H1 (cell line): ENCODE data around the gene RPUSD1. TPM values are rescaled to one million over a fixed set of nuclear protein-coding genes. Genes with fewer than 3 reads are reported as not detected.
A peak's percentile ranks its signal among the peaks of the same experiment; 100 is the strongest.

Experiments used
- CTCF ChIA-PET: fragments of 300-600 bp; sonication (Branson Sonifier 250); formaldehyde crosslinking; loops from one replicate; lab custom pipeline; 2021; ENCODE audit not compliant: partially characterized antibody; lab: Charles Lee
- POLR2A ChIA-PET: fragments of 300-600 bp; sonication (Branson Sonifier 250); formaldehyde crosslinking; loops from one replicate; lab custom pipeline; 2021; ENCODE audit warnings: inconsistent platforms; ENCODE audit not compliant: partially characterized antibody; lab: Charles Lee
- DNase-seq, 2 experiments: peaks; one replicate each; pipeline versions ENCODE4 v3.0.0 to v3.0.0-alpha.2; 2010 to 2022; ENCODE audit warnings: low spot score in 2 of 2, low read depth in 1 of 2, mixed read lengths in 1 of 2
- FAIRE-seq: peaks from 2 replicates; lab custom pipeline; 2011; peaks lifted over from hg19 to GRCh38; lab: Jason Lieb, UNC
- H2AFZ ChIP-seq: 2 replicates; pipeline ENCODE4 v1.8.1; 2012; ENCODE audit warnings: low read length, inconsistent platforms
- H2AK5ac ChIP-seq: 2 replicates; pipeline ENCODE4 v1.6.1; 2013; ENCODE audit warnings: low read depth, low read length
- H2BK120ac ChIP-seq: replicated peaks from 2 replicates; pipeline ENCODE3; 2013; ENCODE audit warnings: low read depth, low read length, inconsistent platforms
- H2BK12ac ChIP-seq: 2 replicates; pipeline ENCODE4 v1.6.1; 2013; ENCODE audit warnings: low read depth, low read length
- H2BK15ac ChIP-seq: 2 replicates; pipeline ENCODE4 v1.6.1; 2013; ENCODE audit warnings: low read length
- H2BK20ac ChIP-seq: 2 replicates; pipeline ENCODE4 v1.6.1; 2013; ENCODE audit warnings: low read length
- H2BK5ac ChIP-seq: 2 replicates; pipeline ENCODE4 v1.6.1; 2013; ENCODE audit warnings: low read depth, low read length
- H3K14ac ChIP-seq: 2 replicates; pipeline ENCODE4 v1.6.1; 2013; ENCODE audit warnings: inconsistent platforms; ENCODE audit not compliant: insufficient read length
- H3K18ac ChIP-seq: 2 replicates; pipeline ENCODE4 v1.6.1; 2013; ENCODE audit warnings: low read length; ENCODE audit errors: extremely low read depth
- H3K23ac ChIP-seq: 2 replicates; pipeline ENCODE4 v1.6.1; 2013; ENCODE audit warnings: inconsistent platforms; ENCODE audit not compliant: insufficient read length
- H3K23me2 ChIP-seq: 2 replicates; pipeline ENCODE4 v1.6.1; 2013; ENCODE audit warnings: low read depth, low read length
- H3K27ac ChIP-seq: 2 replicates; pipeline ENCODE4 v1.6.1; 2011; ENCODE audit warnings: low read depth, low read length, inconsistent platforms
- H3K27me3 ChIP-seq, 4 experiments: replicated peaks in 1 of 4; 1 replicate in 1 of 4; 2 replicates in 3 of 4; pipeline versions ENCODE4 v1.6.1 to v1.8.1; 2011 to 2013; ENCODE audit warnings: low read length in 3 of 4, mild to moderate bottlenecking in 3 of 4, inconsistent platforms in 2 of 4, mixed read lengths in 2 of 4, moderate library complexity in 1 of 4; ENCODE audit not compliant: control insufficient read depth in 3 of 4, insufficient read depth in 3 of 4; ENCODE audit errors: extremely low read depth in 1 of 4
- H3K36me3 ChIP-seq, 4 experiments: 2 replicates each; pipeline versions ENCODE4 v1.6.1 to v1.8.1; 2011 to 2013; ENCODE audit warnings: mild to moderate bottlenecking in 4 of 4, low read length in 3 of 4, moderate library complexity in 2 of 4, control low read depth in 1 of 4, inconsistent platforms in 1 of 4; ENCODE audit not compliant: insufficient read depth in 4 of 4, control insufficient read depth in 2 of 4
- H3K4ac ChIP-seq: replicated peaks from 2 replicates; pipeline ENCODE3; 2013; ENCODE audit warnings: low read length, low read depth, mixed read lengths, inconsistent platforms; ENCODE audit not compliant: insufficient read length
- H3K4me1 ChIP-seq, 4 experiments: replicated peaks in 1 of 4; 1 replicate in 1 of 4; 2 replicates in 3 of 4; pipeline versions ENCODE4 v1.6.1 to v1.8.1; 2011 to 2013; ENCODE audit warnings: low read length in 3 of 4, inconsistent platforms in 2 of 4, mixed read lengths in 1 of 4; ENCODE audit not compliant: insufficient read depth in 4 of 4, control insufficient read depth in 3 of 4
- H3K4me2 ChIP-seq, 2 experiments: 2 replicates each; pipeline versions ENCODE4 v1.6.1 to v1.8.1; 2011 to 2013; ENCODE audit warnings: low read depth in 2 of 2, low read length in 2 of 2, control low read depth in 1 of 2, inconsistent platforms in 1 of 2, mild to moderate bottlenecking in 1 of 2; ENCODE audit not compliant: insufficient read depth in 1 of 2
- H3K4me3 ChIP-seq, 4 experiments: fragments of 200-600, 300-600 bp in 1 of 4; sonication (generic), shearing (Covaris generic), sonication (Bioruptor Twin) in 1 of 4; 2 replicates each; pipeline versions ENCODE4 v1.5.1 to v1.8.1; 2011 to 2016; ENCODE audit warnings: low read length in 4 of 4, low read depth in 3 of 4, control low read depth in 2 of 4, inconsistent platforms in 2 of 4, mild to moderate bottlenecking in 2 of 4, mixed read lengths in 1 of 4, moderate library complexity in 1 of 4; ENCODE audit not compliant: insufficient read depth in 2 of 4; ENCODE audit errors: extremely low read depth in 1 of 4
- H3K56ac ChIP-seq: replicated peaks from 2 replicates; pipeline ENCODE3; 2013; ENCODE audit warnings: low read depth, mild to moderate bottlenecking, mixed read lengths, low read length, inconsistent platforms; ENCODE audit not compliant: insufficient read length
- H3K79me1 ChIP-seq: 2 replicates; pipeline ENCODE4 v1.6.1; 2013; ENCODE audit warnings: low read depth, low read length, control low read depth
- H3K79me2 ChIP-seq, 2 experiments: 2 replicates each; pipeline versions ENCODE4 v1.6.1 to v1.8.1; 2012 to 2013; ENCODE audit warnings: low read length in 2 of 2, mild to moderate bottlenecking in 2 of 2, inconsistent platforms in 1 of 2; ENCODE audit not compliant: insufficient read depth in 2 of 2, control insufficient read depth in 1 of 2
- H3K9ac ChIP-seq, 4 experiments: replicated peaks in 1 of 4; 1 replicate in 1 of 4; 2 replicates in 3 of 4; pipeline versions ENCODE4 v1.6.1 to v1.8.1; 2011 to 2013; ENCODE audit warnings: low read depth in 3 of 4, low read length in 3 of 4, control low read depth in 2 of 4, mild to moderate bottlenecking in 2 of 4, moderate library complexity in 2 of 4, inconsistent platforms in 1 of 4; ENCODE audit errors: extremely low read depth in 1 of 4
- H3K9me3 ChIP-seq, 2 experiments: 2 replicates each; pipeline versions ENCODE4 v1.6.1 to v1.8.1; 2012 to 2013; ENCODE audit warnings: mild to moderate bottlenecking in 2 of 2, moderate library complexity in 2 of 2, control low read depth in 1 of 2, inconsistent platforms in 1 of 2, low read depth in 1 of 2, low read length in 1 of 2, mixed read lengths in 1 of 2; ENCODE audit not compliant: insufficient read depth in 2 of 2
- H4K20me1 ChIP-seq, 2 experiments: replicated peaks in 1 of 2; 2 replicates each; pipeline versions ENCODE3 to v1.8.1; 2011 to 2013; ENCODE audit warnings: inconsistent platforms in 2 of 2, low read length in 2 of 2, mild to moderate bottlenecking in 1 of 2; ENCODE audit not compliant: insufficient read depth in 2 of 2, control insufficient read depth in 1 of 2
- H4K5ac ChIP-seq: 2 replicates; pipeline ENCODE4 v1.6.1; 2013; ENCODE audit warnings: low read length, low read depth, mixed read lengths, inconsistent platforms; ENCODE audit not compliant: insufficient read length
- H4K8ac ChIP-seq: 2 replicates; pipeline ENCODE4 v1.8.0; 2013; ENCODE audit warnings: mild to moderate bottlenecking, moderate library complexity, low read length, inconsistent platforms; ENCODE audit not compliant: insufficient read depth; ENCODE audit errors: extremely low read depth
- H4K91ac ChIP-seq: replicated peaks from 2 replicates; pipeline ENCODE3; 2013; ENCODE audit warnings: low read length, mixed read lengths, inconsistent platforms; ENCODE audit not compliant: insufficient read length
- CBX5 ChIP-seq: fragments of 300-800, 300-1000 bp; sonication (generic); IDR thresholded peaks from 2 replicates; pipeline ENCODE4 v1.7.1; 2016; ENCODE audit warnings: antibody characterized with exemption, low read length, low read depth
- CHD1 ChIP-seq: IDR thresholded peaks from 2 replicates; pipeline ENCODE4 v1.6.1; 2012; ENCODE audit warnings: low read depth, low read length, improper control_type of control experiment
- CREB1 ChIP-seq: IDR thresholded peaks from 2 replicates; pipeline ENCODE4 v1.6.1; 2012; ENCODE audit warnings: inconsistent platforms
- GABPA ChIP-seq: IDR thresholded peaks from 2 replicates; pipeline ENCODE4 v1.6.1; 2011; ENCODE audit warnings: mild to moderate bottlenecking, low read length, moderate library complexity, borderline replicate concordance; ENCODE audit not compliant: insufficient read depth
- MAFK ChIP-seq: IDR thresholded peaks from 2 replicates; pipeline ENCODE4 v1.6.1; 2012; ENCODE audit warnings: low read depth, mild to moderate bottlenecking, improper control_type of control experiment, low read length
- PHF8 ChIP-seq: fragments of 200-600 bp; sonication (generic); conservative IDR thresholded peaks from 2 replicates; pipeline ENCODE4 v1.7.1; 2012; ENCODE audit warnings: low read depth, mild to moderate bottlenecking, inconsistent platforms, low read length, moderate library complexity
- SP1 ChIP-seq: IDR thresholded peaks from 2 replicates; pipeline ENCODE4 v1.6.1; 2011; ENCODE audit warnings: low read depth, low read length
- WGBS, 2 experiments: shearing (Covaris generic) in 1 of 2; methylation state at CpG; one replicate each; pipeline versions ENCODE4 v1.1.6 to v1.1.7; 2013 to 2015; ENCODE audit warnings: low lambda C conversion rate in 2 of 2, mixed read lengths in 2 of 2, inconsistent platforms in 1 of 2, low coverage in 1 of 2, missing lambda C conversion rate in 1 of 2; ENCODE audit not compliant: insufficient replicate concordance in 2 of 2, insufficient coverage in 1 of 2, insufficient read length in 1 of 2; ENCODE audit errors: extremely low coverage in 1 of 2, missing lambda C conversion rate in 1 of 2; 5-methylcytosine and 5-hydroxymethylcytosine counted together
- polyA plus RNA-seq, 7 experiments: library from polyadenylated mRNA; depleted of rRNA in 3 of 7; stranded (reverse) in 5 of 7; unstranded in 2 of 7; fragments of >200 nt in 5 of 7; fragments of 200-250 nt in 2 of 7; gene quantifications; 1 replicate in 5 of 7; 2 replicates in 1 of 7; 4 replicates in 1 of 7; pipeline versions ENCODE4 v1.2.1 to v1.2.3, GENCODE V29; 2011 to 2013; ENCODE audit warnings: missing spikeins in 2 of 7, mixed read lengths in 2 of 7
- total RNA-seq: library from RNA; stranded (reverse); fragmentation: NEBNext Ultra II Directional; extraction: Animal tissue kit (Norgen Biotek cat#: 25700); gene quantifications from 2 replicates; pipeline ENCODE4 v1.2.1, GENCODE V29; 2021

The RPUSD1 gene
- total and polyA plus RNA-seq, 2 of the 8 experiments (the other 6 are each of a cell fraction or from before 2014, with no cell fraction given), result 32.2 to 61.8 TPM

DNA sequence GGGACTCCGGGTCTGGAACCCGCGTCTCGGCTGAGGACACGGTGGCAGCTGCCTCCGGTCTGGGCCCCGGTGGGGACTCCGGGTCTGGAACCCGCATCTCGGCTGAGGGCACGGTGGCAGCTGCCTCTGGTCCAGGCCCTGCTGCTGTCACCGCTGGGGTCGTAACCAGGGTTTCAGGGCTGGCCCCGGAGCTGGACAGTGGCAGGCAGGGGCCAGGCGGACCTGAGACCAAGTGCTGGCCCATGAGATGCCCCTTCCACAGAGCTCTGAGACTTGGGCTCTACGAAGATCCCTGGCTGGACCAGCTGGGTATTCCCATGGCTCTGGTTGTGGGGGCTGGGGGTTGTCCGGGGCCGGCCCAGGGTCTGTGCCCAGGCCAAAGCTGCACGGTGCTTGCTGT is 3.8 kb downstream of the RPUSD1 start:
- H3K4me2 ChIP-seq, result no peak overlapping the region
- H3K9me3 ChIP-seq, result no peaks in the 10 kb centered on the region
- H2AFZ ChIP-seq, result no peak overlapping the region
- peaks cover 0 to 3% (median under 1%) of the 10 kb centered on the region in 4 experiments; a peak in 2 of 7 replicates for H3K27me3 ChIP-seq
- H3K9ac ChIP-seq, result no peak overlapping the region
- H2BK15ac ChIP-seq, result no peak overlapping the region
- H4K8ac ChIP-seq, result peak overlapping the region; percentile 51; the same call in 1 of the 2 replicates
- peaks cover 0 to 15% of the 10 kb centered on the region in 2 experiments; a peak in 1 of 4 replicates for H3K79me2 ChIP-seq
- H3K18ac ChIP-seq, result no peak overlapping the region
- H3K79me1 ChIP-seq, result peaks cover 2% of the 10 kb centered on the region; the same call in 1 of the 2 replicates
- no peak overlapping the region for H3K23ac ChIP-seq
- POLR2A ChIA-PET, result interaction anchor here (0.9 to 3.7 kb wide), 20 partner anchors 8 to 436 kb away, joined by 3 to 20 read pairs (median 5); partner anchors contain the start of genes ANTKMT, CIAO3, GNG13 and METRN
- no peak overlapping the region for H4K91ac ChIP-seq
- H4K20me1 ChIP-seq, result peaks cover 4 to 20% of the 10 kb centered on the region in 2 experiments
- no peak overlapping the region for H4K5ac ChIP-seq
- 94% methylated on average over 19 of the region's 19 CpGs; no CpG with 5 or more reads in 1 of the 2 experiments for WGBS, 2 experiments
- no peak overlapping the region for H2BK120ac ChIP-seq
- peaks cover 0 to 6% (median 3%) of the 10 kb centered on the region in 4 experiments; a peak in 2 of 8 replicates for H3K36me3 ChIP-seq
- FAIRE-seq (no peak), DNase-seq (no peak)
- 0 out of 2 replicates have a peak overlapping the region, but pooled peaks have one; percentile 33 for H2BK12ac ChIP-seq
- no peak overlapping the region for H2AK5ac ChIP-seq
- no peak overlapping the region for H3K14ac ChIP-seq
- no peak for TF ChIP-seq CBX5
- no peak for TF ChIP-seq PHF8
- TF ChIP-seq CHD1, result no peak
- no peak for TF ChIP-seq SP1
- no peak for TF ChIP-seq MAFK
- TF ChIP-seq GABPA, result no peak
- no peak for TF ChIP-seq CREB1
- no peak overlapping the region for H3K4ac ChIP-seq
- peaks cover 9% of the 10 kb centered on the region; the same call in 1 of the 2 replicates for H3K23me2 ChIP-seq
- no peak overlapping the region for H2BK20ac ChIP-seq
- H3K4me1 ChIP-seq, result peaks cover 0 to 14% (median 5%) of the 10 kb centered on the region in 4 experiments; a peak in 4 of 7 replicates
- no peak overlapping the region for H3K27ac ChIP-seq
- H3K4me3 ChIP-seq, result no peak overlapping the region
- no peak overlapping the region for H3K56ac ChIP-seq
- CTCF ChIA-PET, result interaction anchor here (0.5 to 13.7 kb wide), 22 partner anchors 10 to 667 kb away, joined by 3 to 424 read pairs (median 5); partner anchors contain the start of genes ANTKMT, CCDC78, CIAO3 and GNG13
- no peak overlapping the region for H2BK5ac ChIP-seq
